HG02938 (cell line): ENCODE results near the gene FUT3.
"Not testable (repeated sequence)": the region's sequence is repeated elsewhere in the genome, so short reads cannot be mapped to it uniquely, and the experiment has no call there.

Experiments used
- ATAC-seq: cut with Tn5 transposase; IDR thresholded peaks from one replicate; pipeline ENCODE4 v1.9.1; 2021; ENCODE audit warnings: mild to moderate bottlenecking, moderate library complexity; ENCODE audit not compliant: unreplicated experiment

FUT3 gene

DNA sequence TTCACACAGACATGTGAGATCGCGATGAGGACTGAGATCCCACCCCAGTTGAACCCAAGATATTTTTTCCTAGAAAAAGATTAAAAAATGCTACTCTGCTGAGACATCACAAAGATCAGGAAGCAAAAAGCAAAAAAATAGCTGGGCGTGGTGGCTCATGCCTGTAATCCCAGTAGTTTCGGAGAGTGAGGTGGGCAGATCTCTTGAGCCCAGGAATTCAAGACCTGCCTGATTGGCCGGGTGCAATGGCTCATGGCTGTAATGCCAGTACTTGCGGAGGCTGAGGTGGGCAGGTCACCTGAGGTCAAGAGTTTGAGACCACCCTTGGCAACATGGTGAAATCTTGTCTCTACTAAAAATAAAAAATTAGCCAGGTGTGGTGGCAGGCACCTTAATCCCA is 1.1 kb downstream of the FUT3 start:
- ATAC-seq: no peak

DNA sequence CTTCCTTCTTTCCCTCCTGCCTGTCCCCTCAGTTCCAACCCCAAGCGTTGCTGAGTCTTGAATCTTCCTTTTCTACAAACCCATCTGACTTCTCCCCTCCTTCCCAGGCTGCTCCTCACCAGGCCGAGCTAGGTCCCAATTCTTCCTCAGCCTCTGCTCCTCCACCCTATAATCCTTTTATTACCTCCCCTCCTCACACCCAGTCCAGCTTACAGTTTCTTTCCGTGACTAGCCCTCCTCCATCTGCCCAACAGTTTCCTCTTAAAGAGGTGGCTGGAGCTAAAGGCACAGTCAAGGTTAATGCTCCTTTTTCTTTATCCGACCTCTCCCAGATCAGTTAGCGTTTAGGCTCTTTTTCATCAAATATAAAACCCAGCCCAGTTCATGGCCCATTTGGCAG is 2.6 kb downstream of the FUT3 start:
- ATAC-seq: not testable (repeated sequence)

DNA sequence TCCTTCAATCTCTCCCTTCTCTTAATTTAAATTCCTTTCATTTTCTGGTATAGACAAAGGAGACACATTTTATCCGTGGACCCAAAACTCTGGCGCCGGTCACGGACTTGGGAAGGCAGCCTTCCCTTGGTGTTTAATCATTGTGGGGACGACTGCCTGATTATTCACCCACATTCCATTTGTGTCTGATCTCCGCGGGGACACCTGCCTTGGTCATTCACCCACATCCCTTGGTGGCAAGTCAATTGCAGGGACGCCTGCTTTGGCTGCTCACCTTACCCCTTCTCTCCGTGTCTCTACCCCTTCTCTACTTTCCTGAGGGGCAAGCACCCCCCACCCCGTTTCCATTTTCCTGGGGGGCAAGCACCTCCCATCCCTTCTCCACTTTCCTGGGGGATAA is 3.4 kb downstream of the FUT3 start:
- ATAC-seq: not testable (repeated sequence)

DNA sequence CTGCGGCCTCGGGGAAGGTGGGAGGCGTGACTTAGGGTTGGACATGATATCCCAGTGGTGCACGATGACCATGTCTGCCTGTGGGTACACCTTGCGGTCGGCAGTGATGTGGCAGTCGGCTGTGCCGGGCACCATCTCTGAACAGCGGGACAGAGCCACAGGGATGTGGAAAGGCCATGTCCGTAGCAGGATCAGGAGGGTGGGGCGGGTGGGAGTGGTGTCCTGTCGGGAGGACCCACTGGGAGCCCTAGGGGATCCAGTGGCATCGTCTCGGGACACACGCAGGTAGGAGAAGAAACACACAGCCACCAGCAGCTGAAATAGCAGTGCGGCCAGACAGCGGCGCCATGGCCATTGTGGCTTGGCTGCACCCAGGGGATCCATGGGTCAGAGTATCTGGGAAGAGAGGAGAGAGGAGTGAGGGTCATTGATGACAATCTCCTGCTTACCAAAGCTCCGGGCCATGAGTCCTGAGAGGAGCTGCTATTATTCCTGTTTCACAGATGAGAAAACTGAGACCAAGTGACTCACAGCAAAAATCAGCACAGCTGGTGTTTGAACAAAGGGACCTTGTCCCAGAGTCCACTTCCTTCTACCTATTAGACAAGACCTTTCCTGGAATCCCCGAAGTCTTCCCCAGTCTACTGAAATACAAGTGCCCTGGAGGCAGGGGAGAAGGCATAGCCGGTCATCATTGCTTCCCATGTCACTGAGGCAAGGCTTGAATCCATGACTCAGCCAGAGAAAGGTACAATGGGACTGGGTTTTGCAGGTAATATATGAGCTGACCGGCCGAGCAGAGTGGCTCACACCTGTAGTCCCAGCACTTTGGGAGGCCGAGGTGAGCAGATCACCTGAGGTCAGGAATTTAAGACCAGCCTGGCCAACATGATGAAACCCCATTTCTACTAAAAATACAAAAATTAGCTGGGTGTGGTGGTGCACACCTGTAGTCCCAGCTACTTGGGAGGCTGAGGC is 6.5 kb downstream of the FUT3 start:
- ATAC-seq: no peak

DNA sequence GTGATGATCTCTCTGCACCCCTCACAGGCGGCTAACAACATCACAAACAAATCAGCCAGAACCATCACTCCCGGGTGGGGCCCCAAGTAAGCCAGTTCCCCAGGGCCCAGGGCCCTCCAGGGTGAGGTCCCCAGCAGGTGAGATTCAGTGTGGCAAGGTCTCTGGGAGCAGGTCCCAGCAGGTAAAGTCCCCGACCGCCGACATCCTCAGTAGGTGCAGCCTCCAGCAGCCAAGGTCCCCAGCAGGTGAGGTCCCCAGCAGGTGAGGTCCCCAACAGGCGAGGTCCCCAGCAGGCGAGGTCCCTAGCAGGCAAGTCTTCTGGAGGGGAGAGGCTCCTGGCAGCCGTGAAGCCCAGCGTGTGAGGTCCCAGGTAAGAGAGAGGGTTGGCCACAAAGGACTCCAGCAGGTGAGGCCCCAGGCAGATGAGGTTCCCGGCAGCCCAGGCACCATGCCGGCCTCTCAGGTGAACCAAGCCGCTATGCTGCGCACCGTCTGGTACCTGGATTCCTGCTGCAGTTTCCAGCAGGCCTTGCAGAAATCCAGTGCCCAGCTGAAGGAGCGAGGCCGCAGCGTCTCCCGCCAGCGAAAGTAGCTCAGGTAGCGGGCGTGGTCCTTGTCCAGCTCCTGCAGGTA is 7.8 kb downstream of the FUT3 start:
- no peak for ATAC-seq

DNA sequence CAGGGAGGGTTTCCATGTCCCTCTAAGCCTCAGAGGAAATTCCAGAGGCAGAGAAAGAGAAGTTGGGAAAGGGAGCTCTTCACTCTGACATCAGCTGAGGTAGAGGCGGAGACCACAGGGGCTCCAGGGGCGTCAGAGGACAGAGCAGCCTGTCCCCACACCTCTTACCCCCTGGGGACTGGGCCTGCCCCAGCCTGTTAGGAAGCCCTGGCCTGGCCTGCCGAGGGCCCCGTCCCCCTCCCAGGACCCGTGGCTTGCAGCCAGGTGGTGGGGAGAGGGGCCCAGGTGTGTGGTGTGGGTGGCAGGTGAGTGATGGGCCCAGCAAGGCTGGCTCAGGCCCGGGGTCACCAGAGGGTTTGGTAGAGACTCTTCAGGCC is 9.5 kb downstream of the FUT3 start:
- not testable (repeated sequence) for ATAC-seq

DNA sequence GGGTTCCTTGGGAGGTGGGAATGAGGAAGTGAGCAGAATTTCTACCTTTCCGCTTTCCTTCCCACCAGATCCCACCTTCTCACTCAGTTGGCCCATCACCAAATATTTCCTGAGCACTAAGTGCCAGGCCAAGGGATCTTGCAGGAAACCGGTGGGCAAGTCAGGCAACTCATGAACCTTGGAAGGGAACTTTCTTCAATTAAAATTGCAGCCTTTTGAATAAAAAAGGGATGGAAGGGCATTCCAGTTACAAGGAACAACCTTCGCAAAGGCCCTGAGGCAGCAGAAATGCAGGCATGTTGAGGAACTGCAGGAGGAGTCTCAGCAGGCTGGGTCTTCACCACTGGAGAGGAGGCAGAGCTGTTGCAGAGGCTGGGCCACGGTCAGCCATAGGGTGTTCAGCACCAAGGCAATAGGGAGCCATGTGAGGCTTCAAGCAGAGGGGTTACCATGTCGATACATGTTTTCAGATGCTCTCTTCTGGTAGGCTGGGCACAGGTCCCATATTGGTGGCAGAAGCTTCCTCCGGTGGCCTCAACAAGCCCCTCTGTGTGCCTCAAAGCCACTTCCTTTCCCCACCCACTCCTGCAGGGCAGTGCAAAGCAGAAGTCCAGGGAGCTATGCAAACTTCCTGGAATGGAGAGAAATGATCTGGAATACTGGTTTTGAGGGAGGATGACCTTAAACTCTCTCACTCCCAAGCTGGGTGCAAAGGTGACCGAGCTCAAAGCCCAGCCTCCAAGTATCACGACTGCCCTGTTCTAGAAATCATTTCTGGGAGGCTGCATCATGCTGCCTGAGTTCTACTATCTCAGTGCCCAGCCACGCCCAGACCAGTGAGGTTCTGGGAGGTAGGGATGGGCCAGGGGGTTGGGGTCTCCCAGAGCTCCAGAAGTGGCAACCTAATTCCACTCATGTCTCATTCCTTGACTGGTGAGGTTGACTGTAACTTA is 11.9 kb downstream of the FUT3 start, which contains the start of gene FUT6:
TSS of gene FUT6 (minus strand) at position 638 of the 953 bp plus-strand sequence. CDS start 7,135 bp downstream, outside the sequence.
- ATAC-seq: no peak

DNA sequence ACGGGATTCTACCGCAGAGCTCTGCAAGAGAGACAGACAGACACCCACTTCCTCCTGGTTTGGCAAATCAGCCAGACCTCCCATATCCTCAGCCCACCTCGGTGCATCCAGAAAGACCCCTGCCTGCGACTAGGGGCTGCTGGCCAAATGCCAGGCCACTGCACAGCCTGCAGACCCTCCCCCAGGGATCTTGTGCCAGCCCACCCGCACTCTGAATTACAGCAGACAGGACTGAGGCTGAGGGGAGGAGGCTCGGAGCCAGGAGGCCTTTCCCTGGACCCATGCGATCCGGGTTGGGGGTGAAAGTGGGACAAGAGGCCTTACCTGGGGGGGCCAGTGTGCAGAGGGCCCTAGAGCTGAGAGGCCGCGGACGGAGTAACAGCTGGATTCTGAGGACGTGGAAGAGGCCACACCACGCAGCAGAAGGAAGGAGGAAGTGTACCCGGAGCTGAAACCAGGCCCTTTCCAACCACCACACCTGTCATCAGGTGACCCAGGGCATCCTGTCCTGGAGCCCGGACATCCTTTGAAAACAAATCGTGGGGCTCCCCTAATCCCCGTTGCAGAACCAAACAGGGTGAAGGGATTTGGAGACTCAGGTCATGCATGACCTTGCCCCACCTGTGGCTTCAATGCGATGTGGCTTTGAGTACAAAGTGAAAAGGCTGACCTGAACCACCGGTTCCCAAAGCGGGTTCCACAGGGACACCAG is 12.7 kb downstream of the FUT3 start:
- ATAC-seq: no peak

DNA sequence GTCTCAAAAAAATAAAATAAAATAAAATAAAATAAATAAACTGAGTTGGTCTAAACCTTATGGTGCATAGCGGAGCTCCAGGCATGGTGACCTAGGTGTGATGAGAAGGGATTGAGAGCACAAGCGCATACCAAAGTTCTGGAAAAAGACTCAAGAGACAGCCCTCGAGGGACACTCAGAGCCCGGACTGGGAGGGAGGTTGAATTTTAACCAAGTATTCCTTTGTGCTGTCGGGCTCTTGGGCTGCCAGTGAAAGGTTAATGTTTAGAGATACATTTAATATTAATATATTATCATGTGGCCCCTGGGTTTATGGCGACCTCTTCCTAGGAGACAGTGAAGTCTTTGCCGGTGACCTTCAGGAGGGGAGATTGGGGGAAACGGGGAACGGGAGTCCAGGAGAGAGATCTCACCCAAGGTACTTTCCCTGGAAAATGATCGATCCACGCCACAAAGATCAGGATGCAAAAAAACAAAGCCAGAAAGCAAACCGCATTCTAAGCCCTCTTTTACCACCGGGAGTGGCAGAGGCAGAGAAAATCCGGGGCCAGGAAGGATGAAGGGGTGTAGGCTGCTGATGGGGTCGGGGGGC is 13.4 kb downstream of the FUT3 start:
- no peak for ATAC-seq

DNA sequence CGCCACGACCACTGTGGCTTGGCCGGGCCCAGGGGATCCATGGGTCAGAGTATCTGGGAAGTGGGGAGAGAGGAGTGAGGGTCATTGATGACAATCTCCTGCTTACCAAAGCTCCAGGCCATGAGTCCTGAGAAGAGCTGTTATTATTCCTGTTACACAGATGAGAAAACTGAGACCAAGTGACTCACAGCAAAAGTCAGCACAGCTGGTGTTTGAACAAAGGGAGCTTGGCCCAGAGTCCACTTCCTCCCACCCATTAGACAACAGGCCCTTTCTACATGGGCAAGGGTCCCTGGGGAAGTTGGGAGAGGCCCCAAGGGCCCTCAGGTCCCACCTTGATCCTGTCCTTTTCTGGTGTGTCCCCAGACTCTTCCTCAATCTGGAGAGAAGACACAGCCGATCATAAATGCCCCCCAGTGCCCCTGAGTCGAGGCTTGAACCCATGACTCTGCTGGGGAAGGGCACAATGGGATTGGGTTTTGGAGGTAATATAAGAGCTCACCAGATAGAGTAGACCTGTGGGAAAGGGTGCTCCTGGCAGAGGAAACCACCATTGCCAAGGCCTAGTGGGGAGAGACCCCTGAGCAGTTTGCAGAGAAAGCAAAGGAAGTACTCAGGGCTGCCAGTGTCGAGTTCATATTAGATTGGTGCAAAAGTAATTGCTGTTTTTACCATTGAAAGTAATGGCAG is 18.6 kb downstream of the FUT3 start:
- no peak for ATAC-seq

DNA sequence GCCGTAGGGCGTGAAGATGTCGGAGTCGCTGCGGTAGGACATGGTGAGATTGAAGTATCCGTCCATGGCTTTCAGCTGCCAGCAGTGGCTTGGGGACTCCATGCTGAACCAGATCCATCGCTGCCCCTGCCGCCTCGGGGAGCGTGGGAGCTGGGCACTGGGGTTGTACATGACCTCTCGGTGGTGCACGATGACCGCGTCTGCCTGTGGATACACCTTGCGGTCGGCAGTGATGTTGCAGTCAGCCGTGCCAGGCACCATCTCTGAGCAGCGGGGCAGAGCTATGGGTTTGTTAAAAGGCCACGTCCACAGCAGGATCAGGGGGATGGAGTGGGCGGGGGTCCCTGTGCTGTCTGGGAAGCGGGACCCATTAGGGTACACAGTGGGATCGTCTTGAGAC is 19.2 kb downstream of the FUT3 start:
- ATAC-seq: no peak

DNA sequence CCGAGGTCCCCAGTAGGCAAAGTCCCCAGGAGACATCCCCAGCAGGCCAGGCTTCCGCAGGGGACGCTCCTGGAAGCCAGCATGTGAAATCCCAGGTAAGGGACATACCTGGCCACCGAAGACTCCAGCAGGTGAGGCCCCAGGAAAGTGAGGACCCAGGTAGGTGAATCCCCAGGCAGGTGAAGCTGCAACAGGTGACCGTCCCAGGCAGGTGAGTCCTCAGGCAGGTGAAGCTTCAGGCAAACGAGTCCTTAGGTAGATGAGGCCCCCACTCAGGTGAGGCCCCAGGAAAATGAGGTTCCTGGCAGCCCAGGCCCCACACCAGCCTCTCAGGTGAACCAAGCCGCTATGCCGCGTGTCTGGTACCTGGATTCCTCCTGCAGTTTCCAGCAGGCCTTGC is 20.1 kb downstream of the FUT3 start:
- no peak for ATAC-seq

DNA sequence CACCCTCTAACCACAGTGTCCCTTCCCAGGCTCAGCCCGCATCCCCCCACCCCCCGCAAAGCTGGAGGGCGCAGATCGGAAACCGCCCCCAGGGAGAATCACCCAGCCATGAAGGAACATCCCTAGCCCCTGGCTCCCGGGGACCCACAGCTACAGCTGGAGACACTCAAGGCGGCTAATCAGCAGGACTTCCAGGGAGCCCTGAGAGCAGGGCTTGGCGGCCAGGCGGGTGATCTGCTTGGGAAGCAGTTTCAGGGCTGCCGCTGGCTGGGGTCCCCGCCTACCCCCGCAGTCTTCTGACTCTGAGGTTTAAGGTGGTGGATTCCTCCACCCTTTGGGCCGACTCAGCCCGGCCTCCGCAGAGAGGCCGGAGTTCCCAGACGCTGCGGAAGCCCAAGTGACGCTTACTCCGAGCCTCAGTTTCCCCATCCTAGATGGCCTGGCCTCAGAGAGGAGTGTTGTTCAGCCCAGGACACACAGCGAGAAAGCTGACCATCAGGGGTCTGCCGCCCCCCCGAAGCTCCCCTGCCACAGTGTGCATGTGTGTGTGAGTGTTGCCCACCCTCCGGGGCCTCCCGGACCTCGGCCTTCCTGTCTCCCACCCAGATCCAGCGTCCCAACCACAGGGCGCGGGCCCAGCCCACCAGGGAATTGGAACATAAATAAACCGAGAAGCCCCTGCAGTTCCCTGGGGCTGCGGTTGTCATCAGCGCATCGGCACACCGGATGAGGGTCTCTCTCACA is 21.5 kb downstream of the FUT3 start:
- no peak for ATAC-seq

DNA sequence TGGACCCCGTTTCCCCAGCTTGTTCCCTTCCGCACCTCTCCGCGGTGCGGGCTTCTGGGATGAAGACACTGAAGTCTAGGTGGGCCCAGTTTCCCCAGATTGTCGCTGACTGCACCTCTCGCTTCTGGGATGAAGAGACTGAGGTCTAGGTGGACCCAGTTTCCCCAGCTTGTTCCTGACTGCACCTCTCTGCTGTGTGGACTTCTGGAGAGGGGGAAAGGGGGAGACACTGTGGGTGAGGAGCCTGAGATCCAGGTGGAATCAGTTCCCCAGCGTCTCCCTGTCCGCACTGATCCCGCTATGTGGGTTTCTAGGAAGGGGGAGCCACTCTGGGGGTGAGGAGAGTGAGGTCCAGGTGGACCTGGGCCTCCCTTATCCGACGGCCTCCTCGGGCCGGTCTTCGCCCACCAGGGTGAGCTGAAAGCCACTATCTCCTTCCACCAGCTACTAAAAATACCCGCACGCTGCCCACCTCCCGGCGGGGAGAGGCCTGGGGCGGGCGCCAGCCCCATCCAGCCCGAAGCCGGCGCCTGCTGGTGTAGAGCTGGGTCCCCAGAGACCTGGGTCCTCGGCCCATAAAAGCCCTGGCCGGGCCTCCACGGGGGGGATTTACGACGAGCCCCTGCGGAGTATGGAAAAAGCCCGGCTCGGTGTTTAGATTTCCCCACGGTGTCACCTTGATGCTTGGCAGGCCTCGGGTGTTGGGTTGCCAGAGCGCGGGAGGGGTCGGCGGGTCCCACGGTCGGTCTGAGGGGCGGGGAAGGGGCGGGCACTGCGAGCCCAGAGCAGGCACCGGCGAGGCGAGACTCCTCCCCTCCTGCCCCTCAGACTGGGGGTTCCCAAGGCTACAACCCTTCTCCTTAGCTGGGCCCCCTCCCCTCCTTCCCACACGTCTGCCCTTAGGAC is 22.3 kb downstream of the FUT3 start:
- no peak for ATAC-seq

DNA sequence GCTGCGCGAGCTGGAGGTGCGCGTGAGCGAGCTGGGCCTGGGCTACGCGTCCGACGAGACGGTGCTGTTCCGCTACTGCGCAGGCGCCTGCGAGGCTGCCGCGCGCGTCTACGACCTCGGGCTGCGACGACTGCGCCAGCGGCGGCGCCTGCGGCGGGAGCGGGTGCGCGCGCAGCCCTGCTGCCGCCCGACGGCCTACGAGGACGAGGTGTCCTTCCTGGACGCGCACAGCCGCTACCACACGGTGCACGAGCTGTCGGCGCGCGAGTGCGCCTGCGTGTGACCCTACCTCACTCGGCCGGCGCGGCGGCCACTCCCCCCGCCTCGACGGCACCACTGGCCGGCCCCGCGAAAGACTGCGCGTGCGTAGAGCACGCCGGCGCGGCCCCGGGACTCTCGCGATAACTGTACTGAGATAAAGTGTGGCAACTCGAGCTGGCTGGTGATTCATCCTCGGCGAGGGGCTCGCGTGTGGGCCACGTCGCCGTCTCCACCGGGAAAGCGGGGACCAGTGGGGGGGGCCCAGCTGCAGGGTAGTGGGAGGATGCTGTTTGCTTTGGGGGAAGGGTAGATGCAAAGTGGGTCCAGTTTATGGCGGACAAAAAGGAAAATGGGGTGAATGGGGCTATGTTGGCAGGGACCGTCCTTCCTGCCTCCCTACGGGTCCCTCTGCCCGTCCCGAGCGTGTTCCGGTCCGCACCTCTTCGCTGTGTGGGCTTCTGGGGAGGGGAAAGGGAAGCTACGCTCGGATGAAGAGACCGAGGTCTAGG is 23.2 kb downstream of the FUT3 start:
- ATAC-seq: peak; percentile 69

DNA sequence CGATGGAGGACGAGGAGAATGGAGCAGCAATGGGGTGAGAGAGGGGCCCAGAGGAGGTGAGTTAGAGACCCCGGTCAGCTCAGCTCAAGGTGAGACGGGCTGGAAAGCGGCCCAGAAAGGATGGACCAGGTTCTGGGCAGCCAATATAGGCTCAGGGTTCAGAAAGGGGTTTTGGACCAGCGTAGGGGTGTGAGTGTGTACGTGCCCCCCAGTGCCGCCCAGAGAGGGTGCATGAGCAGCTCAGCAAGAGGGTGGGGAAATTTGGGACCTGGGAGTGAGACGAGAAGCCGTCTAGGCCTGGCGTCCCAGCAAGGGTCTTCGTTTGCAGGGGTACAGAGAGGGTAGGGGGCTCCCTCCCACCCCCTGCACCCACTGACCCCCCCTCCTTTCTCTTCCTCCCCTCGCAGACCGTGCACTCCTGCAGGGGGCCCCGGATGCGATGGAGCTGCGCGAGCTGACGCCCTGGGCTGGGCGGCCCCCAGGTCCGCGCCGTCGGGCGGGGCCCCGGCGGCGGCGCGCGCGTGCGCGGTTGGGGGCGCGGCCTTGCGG is 23.8 kb downstream of the FUT3 start:
- ATAC-seq: no peak
